Forelimb muscle (tissue), 1 donor: Measurements from ENCODE around the gene C11orf54. TPM values are rescaled to one million over a fixed set of nuclear protein-coding genes. Genes with fewer than 3 reads are reported as not detected.

Experiments used
- DNase-seq: peaks from one replicate; pipeline ENCODE4 v3.0.0-alpha.2; 2013; ENCODE audit warnings: low read depth
- polyA plus RNA-seq: library from polyadenylated mRNA; unstranded; fragments of 120-200 nt; gene quantifications from one replicate; pipeline ENCODE4 v1.2.1, GENCODE V29; 2013; ENCODE audit not compliant: insufficient read length

The C11orf54 gene
- 38.4 TPM for polyA plus RNA-seq

GRCh38 chr11:93741094-93741881, at the start of gene C11orf54, which contains the start of gene TAF1D:
Gene C11orf54 (plus strand): TSS chr11:93741672. CDS start chr11:93747394, 5,722 bp downstream.
Gene TAF1D (minus strand): TSS chr11:93741495. CDS start chr11:93739304, 2,191 bp downstream.
- peak; percentile 98 for DNase-seq

- DNase-seq = no peak
Observed at GRCh38 chr11:93694109-93694508, 47.4 kb upstream of the C11orf54 start.

GRCh38 chr11:93694557-93694956, 46.9 kb upstream of the C11orf54 start:
- no peak for DNase-seq

GRCh38 chr11:93697611-93698010, 43.9 kb upstream of the C11orf54 start:
- no peak for DNase-seq

GRCh38 chr11:93700830-93701229, 40.6 kb upstream of the C11orf54 start:
- DNase-seq = no peak

GRCh38 chr11:93704237-93704636, 37.2 kb upstream of the C11orf54 start:
- no peak for DNase-seq

- DNase-seq = no peak
Observed at GRCh38 chr11:93710239-93710638, 31.2 kb upstream of the C11orf54 start.

GRCh38 chr11:93712678-93713077, 28.8 kb upstream of the C11orf54 start:
- no peak for DNase-seq

GRCh38 chr11:93715797-93716396, 25.6 kb upstream of the C11orf54 start:
- no peak for DNase-seq

- no peak for DNase-seq
Observed at GRCh38 chr11:93717501-93717900, 24.0 kb upstream of the C11orf54 start.

GRCh38 chr11:93718057-93718563, 23.4 kb upstream of the C11orf54 start:
- no peak for DNase-seq

- no peak for DNase-seq
Observed at GRCh38 chr11:93719310-93719709, 22.2 kb upstream of the C11orf54 start.

GRCh38 chr11:93720522-93720921, 20.9 kb upstream of the C11orf54 start:
- no peak for DNase-seq

- DNase-seq = no peak
Observed at GRCh38 chr11:93724089-93724488, 17.4 kb upstream of the C11orf54 start.

GRCh38 chr11:93727985-93728791, 13.3 kb upstream of the C11orf54 start:
- DNase-seq = no peak

- no peak for DNase-seq
Observed at GRCh38 chr11:93728792-93729128, 12.7 kb upstream of the C11orf54 start.

GRCh38 chr11:93729129-93729616, 12.3 kb upstream of the C11orf54 start:
- DNase-seq = no peak

GRCh38 chr11:93730108-93731107, 11.1 kb upstream of the C11orf54 start:
- no peak for DNase-seq

- no peak for DNase-seq
Observed at GRCh38 chr11:93732237-93732892, 9.1 kb upstream of the C11orf54 start.

GRCh38 chr11:93733474-93733873, 8.0 kb upstream of the C11orf54 start:
- DNase-seq = no peak
